Left lung (tissue), 10 donors: Measurements from ENCODE around the gene RFPL1. TPM values are rescaled to one million over a fixed set of nuclear protein-coding genes. Genes with fewer than 3 reads are reported as not detected.
"Not testable (repeated sequence)": the region's sequence is repeated elsewhere in the genome, so short reads cannot be mapped to it uniquely, and the experiment has no call there.

Experiments
- ATAC-seq: fragments of 200-7000 bp; cut with Tn5 transposase; one replicate; pipeline ENCODE4 v1.9.1; 2020; ENCODE audit warnings: moderate library complexity
- DNase-seq, 4 donors: peaks; one replicate each; pipeline ENCODE4 v3.0.0-alpha.2; 2013 to 2020
- H3K27ac ChIP-seq, 2 donors: fragments of 200-600 bp; sonication (generic) in 1 of 2; one replicate each; pipeline versions ENCODE4 v1.5.0 to v1.8.0; 2020 to 2021
- H3K27me3 ChIP-seq, 2 donors: fragments of 200-600 bp; sonication (generic) in 1 of 2; one replicate each; pipeline versions ENCODE4 v1.5.0 to v1.8.0; 2020 to 2021
- H3K36me3 ChIP-seq, 2 donors: fragments of 200-600 bp; sonication (generic) in 1 of 2; one replicate each; pipeline versions ENCODE4 v1.5.0 to v1.8.0; 2020 to 2021
- H3K4me1 ChIP-seq, 2 donors: fragments of 200-600 bp; one replicate each; pipeline ENCODE4 v1.8.0; 2021
- H3K4me3 ChIP-seq, 2 donors: fragments of 200-600 bp; sonication (generic) in 1 of 2; one replicate each; pipeline versions ENCODE4 v1.5.0 to v1.8.0; 2020 to 2021; ENCODE audit warnings: mild to moderate bottlenecking in 1 of 2
- H3K9me3 ChIP-seq, 2 donors: fragments of 200-600 bp; sonication (generic) in 1 of 2; one replicate each; pipeline versions ENCODE4 v1.5.0 to v1.8.0; 2020 to 2021
- CTCF ChIP-seq, 2 donors: fragments of 200-600 bp; sonication (generic) in 1 of 2; IDR thresholded peaks; one replicate each; pipeline versions ENCODE4 v1.5.0 to v1.8.0; 2021; ENCODE audit warnings: antibody characterized with exemption in 2 of 2
- intact Hi-C, 2 donors: fragments of 100-400 bp; cut with DNase I; formaldehyde crosslinking; loops; one replicate each; pipeline versions ENCODE4 v1.11.2 to v1.14.2; 2022
- polyA plus RNA-seq, 6 donors: library from polyadenylated mRNA; unstranded; fragments of 120-200 nt; gene quantifications; one replicate each; pipeline ENCODE4 v1.2.1, GENCODE V29; 2013; ENCODE audit not compliant: insufficient read length in 6 of 6
- total RNA-seq, 2 donors: library from RNA; stranded (reverse); fragmentation: NEBNext Ultra II Directional; extraction: Animal tissue kit (Norgen Biotek cat#: 25700); gene quantifications; one replicate each; pipeline ENCODE4 v1.2.1, GENCODE V29; 2021
- donor health status: DM: no; HTN: yes; CAD: no.
- donor health status: DM: no; HTN: no; CAD: no.

The RFPL1 gene
- total and polyA plus RNA-seq, 8 donors: 0.20 to 0.99 (median 0.47) TPM; not detected in 3

- no peak for TF ChIP-seq CTCF (IDR thresholded peaks at IDR 0.05)
- DNase-seq (no peak), ATAC-seq (no peak)
- peaks cover 19 to 30% of the 10 kb centered on the region in 2 donors for H3K27me3 ChIP-seq
- H3K4me1 ChIP-seq: peaks cover 0 to 12% of the 10 kb centered on the region in 2 donors
- intact Hi-C loops: no loop called here
- H3K36me3 ChIP-seq: no peaks in the 10 kb centered on the region
- H3K9me3 ChIP-seq: no peaks in the 10 kb centered on the region
- no peak overlapping the region for H3K4me3 ChIP-seq
- no peak overlapping the region for H3K27ac ChIP-seq
Measured at GRCh38 chr22:29485448-29485847, 47.1 kb downstream of the RFPL1 start.

- intact Hi-C loops: no loop called here
- peaks cover 0 to 9% of the 10 kb centered on the region in 2 donors for H3K27me3 ChIP-seq
- no peak for ATAC-seq
- no peak overlapping the region for H3K27ac ChIP-seq
- no peaks in the 10 kb centered on the region for H3K9me3 ChIP-seq
- no peak for DNase-seq
- H3K36me3 ChIP-seq: no peaks in the 10 kb centered on the region
- TF ChIP-seq CTCF (IDR thresholded peaks at IDR 0.05): no peak
- no peak overlapping the region for H3K4me3 ChIP-seq
- H3K4me1 ChIP-seq: no peaks in the 10 kb centered on the region
Measured at GRCh38 chr22:29487426-29487986, 49.1 kb downstream of the RFPL1 start.

- H3K36me3 ChIP-seq, H3K27ac ChIP-seq, H3K9me3 ChIP-seq, H3K27me3 ChIP-seq, intact Hi-C loops, ATAC-seq, H3K4me3 ChIP-seq, H3K4me1 ChIP-seq: not testable (repeated sequence)
- peak in 1 of 4 donors; percentile 41 for DNase-seq
Measured at GRCh38 chr22:29489127-29489780, 50.9 kb downstream of the RFPL1 start.

GRCh38 chr22:29491012-29491411 is 52.6 kb downstream of the RFPL1 start:
- no peak for ATAC-seq
- Histone ChIP-seq H3K27me3 (no peaks in the 10 kb centered on the region), H3K27ac (no peak overlapping the region), H3K4me1 (no peaks in the 10 kb centered on the region), H3K36me3 (no peaks in the 10 kb centered on the region), H3K9me3 (peaks cover 0 to 3% of the 10 kb centered on the region in 2 donors), H3K4me3 (no peak overlapping the region)
- TF ChIP-seq CTCF (IDR thresholded peaks at IDR 0.05): no peak
- intact Hi-C loops: no loop called here
- no peak for DNase-seq

Other genes starting within 250 kb of the RFPL1 start
- 10 to 100 TPM; 10.5 to 17.7 TPM for gene EMID1, start 232.7 kb upstream of the RFPL1 start, total RNA-seq
- 100 to 1,000 TPM in 2 of 6 donors, 10 to 100 TPM in 4; 78.2 to 110 (median 87.9) TPM for gene EMID1, start 232.7 kb upstream of the RFPL1 start, polyA plus RNA-seq
- 10 to 100 TPM; 24.1 to 34.7 TPM for gene RHBDD3, start 170.6 kb upstream of the RFPL1 start, total RNA-seq
- gene RHBDD3, start 170.6 kb upstream of the RFPL1 start, polyA plus RNA-seq: 10 to 100 TPM; 27.6 to 41.8 (median 31.8) TPM
- gene EWSR1, start 170.3 kb upstream of the RFPL1 start, total RNA-seq: 100 to 1,000 TPM; 125 to 189 TPM
- gene EWSR1, start 170.3 kb upstream of the RFPL1 start, polyA plus RNA-seq: 100 to 1,000 TPM; 328 to 352 (median 341) TPM
- 10 to 100 TPM; 30.6 to 32.6 TPM for gene GAS2L1, start 131.9 kb upstream of the RFPL1 start, total RNA-seq
- gene GAS2L1, start 131.9 kb upstream of the RFPL1 start, polyA plus RNA-seq: 10 to 100 TPM in 1 of 6 donors, 1 to 10 TPM in 5; 5.3 to 10.6 (median 8.3) TPM
- gene RASL10A, start 122.9 kb upstream of the RFPL1 start, total RNA-seq: 1 to 10 TPM in 1 of 2 donors, under 1 TPM in 1; 0.96 to 1.8 TPM
- under 1 TPM in 5 of 6 donors, not detected in 1; 0.21 to 0.54 (median 0.36) TPM for gene RASL10A, start 122.9 kb upstream of the RFPL1 start, polyA plus RNA-seq
- gene AP1B1, start 50.0 kb upstream of the RFPL1 start, total RNA-seq: 10 to 100 TPM; 71.6 to 99.1 TPM
- gene AP1B1, start 50.0 kb upstream of the RFPL1 start, polyA plus RNA-seq: 10 to 100 TPM; 32.5 to 37.9 (median 34.8) TPM
- gene NEFH, start 41.6 kb downstream of the RFPL1 start, total RNA-seq: under 1 TPM; 0.55 to 0.58 TPM
- gene NEFH, start 41.6 kb downstream of the RFPL1 start, polyA plus RNA-seq: 1 to 10 TPM; 4.1 to 5.8 (median 5.2) TPM
- 10 to 100 TPM; 38.4 to 41.3 TPM for gene THOC5, start 115.2 kb downstream of the RFPL1 start, total RNA-seq
- gene THOC5, start 115.2 kb downstream of the RFPL1 start, polyA plus RNA-seq: 10 to 100 TPM; 32.7 to 44.2 (median 37.0) TPM
- 10 to 100 TPM; 25.1 to 38.6 TPM for gene NIPSNAP1, start 142.5 kb downstream of the RFPL1 start, total RNA-seq
- gene NIPSNAP1, start 142.5 kb downstream of the RFPL1 start, polyA plus RNA-seq: 10 to 100 TPM; 70.6 to 84.6 (median 78.6) TPM
- gene NF2, start 165.1 kb downstream of the RFPL1 start, total RNA-seq: 10 to 100 TPM; 45.2 to 65.3 TPM
- 10 to 100 TPM; 20.1 to 29.1 (median 21.8) TPM for gene NF2, start 165.1 kb downstream of the RFPL1 start, polyA plus RNA-seq